Uterus (tissue), 4 donors: Measurements from ENCODE around the gene B4GAT1. TPM values are rescaled to one million over a fixed set of nuclear protein-coding genes. Genes with fewer than 3 reads are reported as not detected.
"Not testable (repeated sequence)": the region's sequence is repeated elsewhere in the genome, so short reads cannot be mapped to it uniquely, and the experiment has no call there.

Experiments used
- DNase-seq, 2 donors: peaks; one replicate each; pipeline ENCODE4 v3.0.0-alpha.2; 2019 to 2020
- H3K27ac ChIP-seq, 2 donors: fragments of 200-600 bp; sonication (generic); 1 replicate in 1 of 2; 2 replicates in 1 of 2; pipeline ENCODE4 v1.5.1; 2016 to 2018
- H3K27me3 ChIP-seq, 2 donors: fragments of 200-600 bp; sonication (generic); one replicate each; pipeline ENCODE4 v1.5.1; 2018 to 2019; ENCODE audit warnings: control low read depth in 1 of 2
- H3K36me3 ChIP-seq, 2 donors: fragments of 200-600 bp; sonication (generic); one replicate each; pipeline ENCODE4 v1.5.1; 2019; ENCODE audit warnings: control low read depth in 1 of 2
- H3K4me1 ChIP-seq, 2 donors: fragments of 200-600 bp; sonication (generic); one replicate each; pipeline ENCODE4 v1.5.1; 2018 to 2019; ENCODE audit warnings: control low read depth in 1 of 2
- H3K4me3 ChIP-seq, 2 donors: fragments of 200-600 bp; sonication (generic); 1 replicate in 1 of 2; 2 replicates in 1 of 2; pipeline ENCODE4 v1.5.1; 2018 to 2019; ENCODE audit warnings: mild to moderate bottlenecking in 1 of 2
- H3K9me3 ChIP-seq, 2 donors: fragments of 200-600 bp; sonication (generic); one replicate each; pipeline ENCODE4 v1.5.1; 2019; ENCODE audit warnings: control low read depth in 1 of 2
- CTCF ChIP-seq, 4 experiments: fragments of 200-600 bp in 2 of 4; fragments of 450-650 bp in 2 of 4; sonication (generic) in 2 of 4; IDR thresholded peaks; one replicate each; pipeline ENCODE4 v1.5.1; 2016 to 2019; ENCODE audit warnings: antibody characterized with exemption in 4 of 4, mild to moderate bottlenecking in 2 of 4, moderate library complexity in 1 of 4
- POLR2A ChIP-seq, 2 donors: fragments of 450-650 bp; IDR thresholded peaks; one replicate each; pipeline ENCODE4 v1.6.1; 2016; ENCODE audit warnings: antibody characterized with exemption in 2 of 2, mild to moderate bottlenecking in 1 of 2, moderate library complexity in 1 of 2
- intact Hi-C: fragments of 100-400 bp; cut with DNase I; formaldehyde crosslinking; loops from one replicate; pipeline ENCODE4 v1.15.1; 2023; ENCODE audit warnings: low total_unique reads
- total RNA-seq, 4 donors: library from RNA; depleted of rRNA in 3 of 4; stranded (reverse); fragments of >200 nt in 3 of 4; gene quantifications; one replicate each; pipeline versions ENCODE4 v1.1.0 to v1.2.4, GENCODE V29; 2014 to 2023
- donor health status: DM: yes; HTN: yes; CAD: no.

Gene B4GAT1
- total RNA-seq, 4 donors from 2014 or later, result 13.2 to 44.8 (median 26.2) TPM

GRCh38 chr11:66386171-66387069 lies 39.0 kb upstream of the B4GAT1 start:
- intact Hi-C loops, result no loop called here
- H3K4me3 ChIP-seq, result peak overlapping the region in 1 of 2 donors; percentile 22

GRCh38 chr11:66384316-66384715 lies 36.9 kb upstream of the B4GAT1 start:
- H3K4me3 ChIP-seq, H3K36me3 ChIP-seq, H3K27ac ChIP-seq, DNase-seq, H3K27me3 ChIP-seq, H3K9me3 ChIP-seq, H3K4me1 ChIP-seq, intact Hi-C loops: not testable (repeated sequence)

More at GRCh38 chr11:66386171-66387069, 39.0 kb upstream of the B4GAT1 start:
- Histone ChIP-seq H3K9me3 (no peaks in the 10 kb centered on the region), H3K27ac (peak overlapping the region; percentile 6 to 25), H3K36me3 (no peaks in the 10 kb centered on the region), H3K27me3 (no peaks in the 10 kb centered on the region), H3K4me1 (no peaks in the 10 kb centered on the region)
- TF ChIP-seq POLR2A (IDR thresholded peaks at IDR 0.05) (no peak), CTCF (IDR thresholded peaks at IDR 0.05) (peak; percentile 77 to 92 (median 85))
- peak; percentile 81 to 89 for DNase-seq

DNA sequence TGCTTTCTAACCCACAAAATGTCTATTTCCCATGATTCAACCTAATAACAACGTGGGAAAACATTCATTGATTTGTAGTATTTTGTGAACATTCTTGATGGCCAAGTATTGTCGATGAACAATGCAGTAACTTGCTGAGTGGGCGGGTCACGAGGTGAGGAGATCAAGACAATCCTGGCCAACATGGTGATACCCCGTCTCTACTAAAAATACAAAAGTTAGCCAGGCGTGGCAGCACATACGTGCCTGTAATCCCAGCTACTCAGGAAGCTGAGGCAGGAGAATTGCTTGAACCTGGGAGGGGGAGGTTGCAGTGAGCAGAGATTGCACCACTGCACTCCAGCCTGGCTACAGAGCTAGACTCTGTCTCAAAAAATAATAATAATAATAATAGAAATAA lies 32.8 kb upstream of the B4GAT1 start:
- H3K9me3 ChIP-seq, H3K4me3 ChIP-seq, H3K27ac ChIP-seq, H3K36me3 ChIP-seq, H3K27me3 ChIP-seq, H3K4me1 ChIP-seq, DNase-seq, intact Hi-C loops: not testable (repeated sequence)

DNA sequence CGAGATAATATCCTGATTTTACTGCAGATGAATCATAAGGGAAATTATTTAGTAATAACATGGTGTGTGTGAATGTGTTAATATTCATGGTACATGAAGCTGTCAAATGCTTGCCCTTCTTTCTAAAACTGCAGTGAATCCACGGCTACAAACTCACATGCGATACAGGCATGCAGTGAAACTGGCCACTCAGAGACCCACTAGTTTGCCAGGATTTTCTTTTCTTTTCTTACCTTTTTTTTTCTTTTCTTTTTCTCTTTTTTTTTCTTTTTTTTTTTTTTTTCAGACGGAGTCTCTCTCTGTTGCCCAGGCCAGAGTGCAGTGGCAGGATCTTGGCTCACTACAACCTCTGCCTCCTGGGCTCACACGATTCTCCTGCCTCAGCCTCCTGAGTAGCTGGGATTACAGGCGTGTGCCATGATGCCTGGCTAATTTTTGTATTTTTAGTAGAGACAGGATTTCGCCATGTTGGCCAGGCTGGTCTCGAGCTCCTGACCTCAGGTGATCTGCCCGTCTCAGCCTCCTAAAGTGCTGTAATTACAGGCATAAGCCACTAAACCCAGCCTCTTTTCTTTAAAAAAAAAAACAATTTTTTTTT lies 26.4 kb upstream of the B4GAT1 start:
- H3K27ac ChIP-seq, intact Hi-C loops, H3K9me3 ChIP-seq, H3K4me1 ChIP-seq, DNase-seq, H3K36me3 ChIP-seq, H3K4me3 ChIP-seq: not testable (repeated sequence)
- H3K27me3 ChIP-seq, result peaks cover 19 to 35% of the 10 kb centered on the region in 2 donors

GRCh38 chr11:66373265-66373664 lies 25.8 kb upstream of the B4GAT1 start:
- intact Hi-C loops, result no loop called here
- H3K4me3 ChIP-seq, result no peak overlapping the region
- H3K4me1 ChIP-seq, result peaks cover 0 to 6% of the 10 kb centered on the region in 2 donors
- DNase-seq, result no peak
- H3K27ac ChIP-seq, result no peak overlapping the region
- H3K9me3 ChIP-seq, result no peaks in the 10 kb centered on the region
- no peak for TF ChIP-seq CTCF (IDR thresholded peaks at IDR 0.05)
- TF ChIP-seq POLR2A (IDR thresholded peaks at IDR 0.05), result no peak
- H3K27me3 ChIP-seq, result peaks cover 19 to 35% of the 10 kb centered on the region in 2 donors
- no peaks in the 10 kb centered on the region for H3K36me3 ChIP-seq

DNA sequence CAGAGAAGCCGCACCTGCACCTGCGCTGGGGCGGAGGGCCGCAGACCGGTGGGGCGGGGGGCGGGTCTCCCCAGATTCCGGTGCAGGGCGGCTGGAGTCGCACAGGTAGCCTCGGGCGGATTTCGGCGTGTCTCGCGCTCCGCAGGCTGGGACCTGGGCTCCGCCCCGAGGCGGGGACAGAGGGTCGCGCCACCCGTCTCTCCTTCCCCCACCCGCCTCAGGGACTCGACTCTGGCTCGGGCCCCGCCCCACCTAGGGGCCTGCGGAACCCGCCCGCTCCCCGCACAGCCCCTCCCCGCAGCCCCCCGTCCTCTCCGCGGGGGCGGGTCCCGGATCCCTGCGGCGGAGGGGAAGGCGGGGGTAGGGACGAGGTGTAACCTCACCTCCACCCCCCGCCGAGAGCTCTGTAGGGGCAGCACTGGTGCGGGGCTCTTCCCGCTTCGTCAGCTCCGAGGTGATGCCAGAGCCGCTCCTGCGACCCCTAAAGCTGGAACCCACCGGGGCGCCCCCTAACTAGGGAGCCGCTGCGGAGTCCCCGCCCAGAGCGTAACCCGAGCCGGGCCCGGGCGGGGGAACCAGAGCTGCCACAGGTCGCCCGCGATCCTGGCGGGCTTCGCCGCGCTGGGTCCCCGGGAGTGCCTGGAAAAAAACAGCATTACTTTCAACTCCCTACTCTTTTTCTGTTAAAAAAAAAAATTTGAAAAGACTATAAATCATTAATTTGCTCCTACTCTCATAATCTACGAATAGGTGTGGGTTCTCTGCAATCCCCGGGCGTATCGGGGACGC lies 24.4 kb upstream of the B4GAT1 start, which contains the start of gene SLC29A2:
Gene SLC29A2 (minus strand): TSS at position 134 of the 789 bp plus-strand sequence. CDS start 169 bp downstream, outside the sequence.
- H3K27ac ChIP-seq, result peak within 1 kb of the TSS in 1 of 2 donors; percentile 46
- H3K9me3 ChIP-seq, result no peaks in the 10 kb centered on the region
- no peaks in the 10 kb centered on the region for H3K36me3 ChIP-seq
- no peak for DNase-seq
- intact Hi-C loops, result no loop called here
- H3K4me3 ChIP-seq, result peak within 1 kb of the TSS; percentile 45 to 50
- TF ChIP-seq CTCF (IDR thresholded peaks at IDR 0.05) (no peak), POLR2A (IDR thresholded peaks at IDR 0.05) (no peak)
- H3K27me3 ChIP-seq, result peaks cover 19 to 35% of the 10 kb centered on the region in 2 donors
- peaks cover 0 to 6% of the 10 kb centered on the region in 2 donors for H3K4me1 ChIP-seq
